ENCODE data around the gene RCL1. TPM values are rescaled to one million over a fixed set of nuclear protein-coding genes. Genes with fewer than 3 reads are reported as not detected.

RCL1 gene
- total and polyA plus RNA-seq, 4 donors = 14.3 to 32.0 (median 22.6) TPM

DNA sequence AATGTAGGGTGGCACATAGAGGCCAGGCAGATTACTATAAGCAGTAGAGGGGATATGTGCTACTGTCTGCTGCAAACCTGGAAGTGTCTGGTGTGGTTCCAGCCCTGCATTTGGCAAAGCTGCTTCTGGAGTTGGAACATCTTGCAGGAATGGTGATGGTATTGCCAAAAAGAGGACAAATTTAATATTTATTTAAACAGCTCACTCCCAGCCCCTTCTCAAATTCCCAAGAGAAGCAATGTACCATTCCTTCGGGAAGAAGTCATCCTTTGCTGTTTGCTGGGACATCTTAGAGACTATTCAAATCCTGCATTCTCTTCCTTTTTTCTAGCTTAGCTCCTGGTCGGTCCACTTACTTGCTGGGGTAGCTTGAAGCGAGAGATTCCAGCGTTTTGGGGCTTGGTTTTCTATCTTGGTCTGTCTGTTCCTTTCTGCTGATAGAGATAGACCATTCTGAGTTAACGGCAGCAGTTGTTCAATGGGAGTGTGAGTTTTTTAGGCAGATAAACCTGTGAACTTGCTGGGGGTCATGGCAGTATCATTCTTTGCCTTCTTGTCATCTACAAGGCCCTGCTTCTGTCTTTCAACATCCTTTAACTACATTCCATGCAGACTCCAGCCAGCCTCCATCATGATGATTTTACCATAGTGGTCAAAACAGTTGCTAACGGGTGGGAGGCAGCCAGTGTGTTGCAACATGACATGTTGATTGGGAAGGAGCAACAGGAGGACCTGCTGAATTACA lies 69.9 kb downstream of the RCL1 start:
- WGBS (ENCODE audit: insufficient coverage) = 98% methylated on average over 5 of the region's 6 CpGs
- Histone ChIP-seq H3K27me3 (ENCODE audit: control insufficient read depth, insufficient read depth, low read length) (no peaks in the 10 kb centered on the region), H3K27ac (ENCODE audit: low read depth, low read length) (no peak overlapping the region), H3K4me3 (ENCODE audit: low read depth, low read length) (no peak overlapping the region), H3K4me1 (ENCODE audit: control insufficient read depth, insufficient read depth, low read length) (peaks cover 4% of the 10 kb centered on the region), H3K9me3 (ENCODE audit: control insufficient read depth, insufficient read depth, low read length) (no peaks in the 10 kb centered on the region), H3K36me3 (ENCODE audit: control insufficient read depth, insufficient read depth, low read length) (no peaks in the 10 kb centered on the region)
- no peak for DNase-seq (ENCODE audit: low read depth in 4 of 6, low spot score in 6 of 6)

DNA sequence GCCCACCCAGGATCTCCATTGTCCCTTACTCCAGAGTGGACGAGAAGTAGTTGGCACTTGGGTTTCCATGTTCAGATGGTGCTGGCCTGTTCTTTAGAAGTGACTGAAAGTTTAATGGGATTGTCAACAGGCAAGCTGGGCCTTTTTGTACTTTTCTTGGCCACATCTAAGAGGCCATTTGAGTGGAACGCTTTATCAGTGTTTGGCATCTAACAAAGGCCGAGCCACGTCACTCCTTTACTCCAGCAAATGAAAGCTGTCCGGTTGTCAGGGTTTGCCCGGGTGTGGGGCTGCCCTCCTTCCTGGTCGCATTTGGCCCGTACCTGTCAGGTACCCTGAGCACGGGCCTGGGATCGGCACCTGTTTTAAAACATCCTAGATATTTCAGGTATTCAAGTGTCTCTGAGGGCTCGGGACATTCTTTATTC lies 71.5 kb downstream of the RCL1 start:
- DNase-seq (ENCODE audit: low read depth in 4 of 6, low spot score in 6 of 6) = no peak
- Histone ChIP-seq H3K4me3 (ENCODE audit: low read depth, low read length) (no peak overlapping the region), H3K27me3 (ENCODE audit: control insufficient read depth, insufficient read depth, low read length) (no peaks in the 10 kb centered on the region), H3K9me3 (ENCODE audit: control insufficient read depth, insufficient read depth, low read length) (no peaks in the 10 kb centered on the region), H3K4me1 (ENCODE audit: control insufficient read depth, insufficient read depth, low read length) (peaks cover 4% of the 10 kb centered on the region), H3K27ac (ENCODE audit: low read depth, low read length) (no peak overlapping the region), H3K36me3 (ENCODE audit: control insufficient read depth, insufficient read depth, low read length) (no peaks in the 10 kb centered on the region)
- WGBS (ENCODE audit: insufficient coverage) = 82% methylated on average over 10 of the region's 11 CpGs

DNA sequence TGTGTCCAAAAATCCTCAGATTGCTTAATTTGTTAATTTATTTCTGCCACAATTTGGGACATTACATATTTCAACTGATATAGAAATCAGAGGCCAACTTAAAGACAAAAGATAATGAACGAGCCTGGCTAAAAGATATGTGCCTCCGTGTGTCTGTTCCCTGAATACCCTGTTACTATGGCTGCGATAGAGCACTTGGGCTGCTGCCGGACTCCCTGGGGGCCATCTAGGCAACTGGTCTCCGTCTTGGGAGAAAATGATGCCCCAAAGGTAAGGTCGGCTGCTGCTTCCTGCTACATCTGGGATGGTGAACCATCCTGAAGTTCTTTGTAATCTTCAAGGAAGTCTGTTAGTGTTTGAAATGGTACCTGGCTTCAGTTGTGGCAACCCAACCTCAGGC lies 72.0 kb downstream of the RCL1 start:
- DNase-seq (ENCODE audit: low read depth in 4 of 6, low spot score in 6 of 6) = peak in 1 of 6 donors; percentile 8
- H3K9me3 ChIP-seq (ENCODE audit: control insufficient read depth, insufficient read depth, low read length) = no peaks in the 10 kb centered on the region
- H3K4me3 ChIP-seq (ENCODE audit: low read depth, low read length) = no peak overlapping the region
- H3K27me3 ChIP-seq (ENCODE audit: control insufficient read depth, insufficient read depth, low read length) = no peaks in the 10 kb centered on the region
- no peaks in the 10 kb centered on the region for H3K36me3 ChIP-seq (ENCODE audit: control insufficient read depth, insufficient read depth, low read length)
- WGBS (ENCODE audit: insufficient coverage) = 37% methylated on average over 6 of the region's 6 CpGs
- H3K4me1 ChIP-seq (ENCODE audit: control insufficient read depth, insufficient read depth, low read length) = peaks cover 4% of the 10 kb centered on the region
- H3K27ac ChIP-seq (ENCODE audit: low read depth, low read length) = no peak overlapping the region

DNA sequence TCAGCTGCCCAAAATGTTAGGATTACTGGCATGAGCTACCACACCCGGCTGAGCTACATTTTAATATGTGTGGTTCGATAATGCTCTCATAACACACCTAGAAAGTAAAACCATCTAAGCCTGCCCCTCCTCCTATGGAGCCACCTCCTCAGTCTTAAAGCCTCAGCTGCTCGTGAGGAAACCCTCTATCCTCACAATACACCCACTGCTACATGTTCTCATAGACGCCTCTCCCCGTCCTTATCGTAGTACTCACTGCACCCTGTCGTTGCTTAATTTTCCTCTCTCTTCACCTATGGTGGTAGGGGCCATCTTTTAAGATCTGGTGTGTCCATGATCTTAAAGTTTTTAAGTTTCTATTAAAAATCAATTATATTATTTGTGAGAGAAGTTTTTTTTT lies 72.9 kb downstream of the RCL1 start:
- H3K4me1 ChIP-seq (ENCODE audit: control insufficient read depth, insufficient read depth, low read length) = peaks cover 4% of the 10 kb centered on the region
- 75% methylated on average over 2 of the region's 7 CpGs for WGBS (ENCODE audit: insufficient coverage)

DNA sequence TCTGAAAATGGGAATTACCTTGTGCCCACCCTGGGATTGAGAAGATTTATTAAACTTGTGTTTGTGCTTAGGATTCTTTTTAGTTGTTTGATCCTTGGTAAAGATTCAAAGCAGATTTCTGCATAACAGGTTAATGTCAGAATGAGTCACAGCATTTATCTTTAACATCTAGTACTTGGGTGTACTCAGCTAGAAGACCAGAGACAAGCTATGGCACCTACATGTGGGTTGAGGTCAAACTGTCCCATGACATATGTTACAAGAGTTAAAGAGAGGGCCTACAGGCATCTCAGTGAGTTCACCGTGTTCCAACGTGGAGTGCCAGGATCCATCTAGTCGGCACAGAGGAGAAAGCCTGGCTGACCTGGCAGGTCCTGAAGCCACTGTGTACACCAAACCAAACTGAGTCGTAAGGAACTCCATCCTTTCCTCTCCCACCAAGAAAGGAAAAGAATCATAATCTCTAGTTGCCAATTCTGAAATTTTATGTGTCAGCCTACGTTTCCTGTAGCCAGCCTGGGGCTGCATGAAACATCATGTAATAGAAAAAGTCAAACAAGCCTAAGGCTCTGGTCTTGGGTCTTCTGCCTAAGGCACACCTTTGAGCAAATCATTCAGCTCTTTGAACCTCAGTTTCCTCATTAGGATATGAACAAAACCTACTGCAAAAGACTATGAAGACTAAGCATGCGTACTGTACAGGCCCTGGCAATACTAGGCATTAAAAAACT lies 73.7 kb downstream of the RCL1 start:
- peaks cover 4% of the 10 kb centered on the region for H3K4me1 ChIP-seq (ENCODE audit: control insufficient read depth, insufficient read depth, low read length)
- H3K27ac ChIP-seq (ENCODE audit: low read depth, low read length) = no peak overlapping the region
- H3K4me3 ChIP-seq (ENCODE audit: low read depth, low read length) = no peak overlapping the region
- H3K9me3 ChIP-seq (ENCODE audit: control insufficient read depth, insufficient read depth, low read length) = no peaks in the 10 kb centered on the region
- 89% methylated on average over 5 of the region's 6 CpGs for WGBS (ENCODE audit: insufficient coverage)
- no peaks in the 10 kb centered on the region for H3K36me3 ChIP-seq (ENCODE audit: control insufficient read depth, insufficient read depth, low read length)
- no peaks in the 10 kb centered on the region for H3K27me3 ChIP-seq (ENCODE audit: control insufficient read depth, insufficient read depth, low read length)
- DNase-seq (ENCODE audit: low read depth in 4 of 6, low spot score in 6 of 6) = no peak

More for the DNA sequence above, 72.9 kb downstream of the RCL1 start:
- Histone ChIP-seq H3K9me3 (ENCODE audit: control insufficient read depth, insufficient read depth, low read length) (no peaks in the 10 kb centered on the region), H3K27ac (ENCODE audit: low read depth, low read length) (no peak overlapping the region), H3K4me3 (ENCODE audit: low read depth, low read length) (no peak overlapping the region), H3K36me3 (ENCODE audit: control insufficient read depth, insufficient read depth, low read length) (no peaks in the 10 kb centered on the region), H3K27me3 (ENCODE audit: control insufficient read depth, insufficient read depth, low read length) (no peaks in the 10 kb centered on the region)
- no peak for DNase-seq (ENCODE audit: low read depth in 4 of 6, low spot score in 6 of 6)

DNA sequence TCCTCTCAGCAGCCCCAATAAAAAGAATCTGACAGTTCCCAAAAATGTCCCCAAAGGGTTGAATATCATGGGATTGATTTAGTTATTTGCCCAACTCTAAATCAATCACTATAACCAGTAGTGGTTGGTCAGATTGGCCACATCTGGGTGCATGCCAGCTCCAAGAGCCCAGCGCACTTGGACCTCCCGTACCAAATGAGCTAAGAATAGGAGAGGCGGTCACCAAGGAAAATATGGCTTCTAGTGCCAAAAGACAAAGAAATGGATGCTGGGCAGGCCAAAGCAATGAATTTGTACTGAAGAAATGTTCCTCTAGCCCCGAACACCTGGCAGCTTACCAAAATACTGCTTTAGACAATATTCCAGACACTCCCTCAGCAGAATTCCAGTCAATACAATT lies 80.3 kb downstream of the RCL1 start:
- Histone ChIP-seq H3K4me1 (ENCODE audit: control insufficient read depth, insufficient read depth, low read length) (no peaks in the 10 kb centered on the region), H3K27ac (ENCODE audit: low read depth, low read length) (no peak overlapping the region), H3K9me3 (ENCODE audit: control insufficient read depth, insufficient read depth, low read length) (no peaks in the 10 kb centered on the region), H3K36me3 (ENCODE audit: control insufficient read depth, insufficient read depth, low read length) (no peaks in the 10 kb centered on the region), H3K27me3 (ENCODE audit: control insufficient read depth, insufficient read depth, low read length) (no peaks in the 10 kb centered on the region), H3K4me3 (ENCODE audit: low read depth, low read length) (no peak overlapping the region)
- no peak for DNase-seq (ENCODE audit: low read depth in 4 of 6, low spot score in 6 of 6)
- WGBS (ENCODE audit: insufficient coverage) = 83% methylated on average over 2 of the region's 4 CpGs

DNA sequence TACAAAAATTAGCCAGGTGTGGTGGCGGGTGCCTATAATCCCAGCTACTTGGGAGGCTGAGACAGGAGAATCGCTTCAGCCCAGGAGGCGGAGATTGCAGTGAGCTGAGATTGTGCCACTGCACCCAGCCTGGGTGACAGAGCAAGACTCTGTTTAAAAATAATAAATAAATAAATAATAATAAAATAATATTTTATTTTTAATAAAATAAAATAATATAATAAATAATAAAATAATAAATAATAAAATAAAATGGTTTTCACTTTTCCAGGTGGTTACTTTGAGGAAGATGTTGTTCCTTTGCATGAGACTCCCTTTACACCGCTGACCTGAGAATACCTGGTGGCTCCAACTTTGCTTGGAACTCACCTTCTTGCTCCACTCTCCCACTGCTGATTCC lies 82.8 kb downstream of the RCL1 start:
- Histone ChIP-seq H3K36me3 (ENCODE audit: control insufficient read depth, insufficient read depth, low read length) (no peaks in the 10 kb centered on the region), H3K27me3 (ENCODE audit: control insufficient read depth, insufficient read depth, low read length) (no peaks in the 10 kb centered on the region), H3K4me3 (ENCODE audit: low read depth, low read length) (no peak overlapping the region), H3K9me3 (ENCODE audit: control insufficient read depth, insufficient read depth, low read length) (no peaks in the 10 kb centered on the region), H3K27ac (ENCODE audit: low read depth, low read length) (no peak overlapping the region), H3K4me1 (ENCODE audit: control insufficient read depth, insufficient read depth, low read length) (no peaks in the 10 kb centered on the region)
- no CpG with 5 or more reads among the region's 4 CpGs for WGBS (ENCODE audit: insufficient coverage)
- DNase-seq (ENCODE audit: low read depth in 4 of 6, low spot score in 6 of 6) = no peak

DNA sequence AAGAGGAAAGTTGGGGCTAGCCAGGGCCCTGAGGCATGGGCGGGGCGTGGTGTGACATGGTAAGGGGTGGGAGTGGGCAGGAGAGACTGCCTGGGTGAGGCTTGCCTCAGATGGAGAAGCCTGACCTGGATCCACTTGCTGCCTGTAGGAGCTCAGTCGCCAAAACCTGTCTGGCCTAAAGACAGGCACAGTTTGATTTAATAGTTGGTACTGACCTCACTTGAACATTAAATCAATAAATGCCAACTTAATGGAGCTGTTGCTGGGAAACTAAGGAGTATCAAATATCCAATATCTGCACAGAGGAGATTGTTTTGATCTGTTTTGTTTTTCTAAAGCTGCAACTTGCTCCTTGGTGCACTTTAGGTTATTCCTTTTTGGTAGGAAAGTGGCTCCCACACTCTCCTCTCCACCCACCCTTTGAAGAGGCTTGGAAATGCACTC lies 86.4 kb downstream of the RCL1 start:
- Histone ChIP-seq H3K36me3 (ENCODE audit: control insufficient read depth, insufficient read depth, low read length) (no peaks in the 10 kb centered on the region), H3K27ac (ENCODE audit: low read depth, low read length) (no peak overlapping the region), H3K4me1 (ENCODE audit: control insufficient read depth, insufficient read depth, low read length) (no peaks in the 10 kb centered on the region), H3K4me3 (ENCODE audit: low read depth, low read length) (no peak overlapping the region), H3K9me3 (ENCODE audit: control insufficient read depth, insufficient read depth, low read length) (no peaks in the 10 kb centered on the region), H3K27me3 (ENCODE audit: control insufficient read depth, insufficient read depth, low read length) (no peaks in the 10 kb centered on the region)
- DNase-seq (ENCODE audit: low read depth in 4 of 6, low spot score in 6 of 6) = no peak
- WGBS (ENCODE audit: insufficient coverage) = 92% methylated on average over 2 of the region's 3 CpGs

DNA sequence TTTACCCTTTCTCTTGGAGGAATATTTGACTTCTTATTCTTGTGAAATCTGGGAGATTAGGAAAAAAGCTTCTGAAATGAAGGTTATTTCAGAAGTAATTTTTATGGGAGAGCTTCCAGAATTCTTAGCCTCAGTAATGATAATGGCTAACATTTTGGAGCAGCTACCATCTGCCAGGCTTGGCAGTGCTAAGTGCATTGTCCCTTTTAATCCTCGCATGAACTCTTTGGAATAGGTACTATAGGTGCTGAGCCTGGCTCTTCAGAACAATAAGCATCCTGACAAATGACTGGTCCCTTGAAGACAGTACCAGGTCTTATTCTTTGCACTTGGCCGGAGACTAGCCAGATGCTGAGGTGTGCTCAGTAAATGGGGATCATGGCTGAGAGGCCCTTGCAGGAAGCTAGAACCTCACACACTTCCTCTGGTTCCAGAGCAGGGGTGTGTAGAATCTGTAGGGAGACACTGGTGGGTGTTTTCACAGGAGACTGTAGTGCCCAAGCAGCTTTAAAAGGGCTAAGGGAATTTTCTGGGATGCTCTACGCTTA lies 90.7 kb downstream of the RCL1 start:
- Histone ChIP-seq H3K4me1 (ENCODE audit: control insufficient read depth, insufficient read depth, low read length) (no peaks in the 10 kb centered on the region), H3K9me3 (ENCODE audit: control insufficient read depth, insufficient read depth, low read length) (no peaks in the 10 kb centered on the region), H3K36me3 (ENCODE audit: control insufficient read depth, insufficient read depth, low read length) (no peaks in the 10 kb centered on the region), H3K27me3 (ENCODE audit: control insufficient read depth, insufficient read depth, low read length) (no peaks in the 10 kb centered on the region), H3K4me3 (ENCODE audit: low read depth, low read length) (no peak overlapping the region), H3K27ac (ENCODE audit: low read depth, low read length) (no peak overlapping the region)
- 81% methylated on average over 2 of the region's 3 CpGs for WGBS (ENCODE audit: insufficient coverage)
- peak in 1 of 6 donors; percentile 9 for DNase-seq (ENCODE audit: low read depth in 4 of 6, low spot score in 6 of 6)

Measured in spinal cord (tissue), 10 donors.